Muscle layer of colon (tissue), 2 donors: ENCODE data around the gene SLC6A9.
A peak's percentile ranks its signal among the peaks of the same experiment; 100 is the strongest.

ENCODE experiments used
- H3K27ac ChIP-seq: one replicate; pipeline ENCODE4 v1.7.0; 2013; ENCODE audit warnings: low read depth, mild to moderate bottlenecking, low read length, moderate library complexity
- H3K27me3 ChIP-seq, 2 donors: one replicate each; pipeline ENCODE4 v1.7.0; 2013; ENCODE audit warnings: low read length in 2 of 2, mild to moderate bottlenecking in 2 of 2; ENCODE audit not compliant: insufficient read depth in 2 of 2, control insufficient read depth in 1 of 2
- H3K36me3 ChIP-seq: one replicate; pipeline ENCODE4 v1.7.0; 2013; ENCODE audit warnings: mild to moderate bottlenecking, low read length; ENCODE audit not compliant: insufficient read depth
- H3K4me1 ChIP-seq: one replicate; pipeline ENCODE4 v1.7.0; 2013; ENCODE audit warnings: mild to moderate bottlenecking, low read length; ENCODE audit not compliant: insufficient read depth
- H3K4me3 ChIP-seq, 2 donors: one replicate each; pipeline ENCODE4 v1.7.0; 2013; ENCODE audit warnings: low read length in 2 of 2, low read depth in 1 of 2, mild to moderate bottlenecking in 1 of 2, moderate library complexity in 1 of 2
- H3K9ac ChIP-seq: one replicate; pipeline ENCODE4 v1.7.0; 2013; ENCODE audit warnings: low read length
- H3K9me3 ChIP-seq: one replicate; pipeline ENCODE4 v1.7.0; 2013; ENCODE audit warnings: mild to moderate bottlenecking, low read length
- donor health status: abdominal sarcoma.
- donor health status: Adenocarcinoma of cecum.

The SLC6A9 gene

DNA sequence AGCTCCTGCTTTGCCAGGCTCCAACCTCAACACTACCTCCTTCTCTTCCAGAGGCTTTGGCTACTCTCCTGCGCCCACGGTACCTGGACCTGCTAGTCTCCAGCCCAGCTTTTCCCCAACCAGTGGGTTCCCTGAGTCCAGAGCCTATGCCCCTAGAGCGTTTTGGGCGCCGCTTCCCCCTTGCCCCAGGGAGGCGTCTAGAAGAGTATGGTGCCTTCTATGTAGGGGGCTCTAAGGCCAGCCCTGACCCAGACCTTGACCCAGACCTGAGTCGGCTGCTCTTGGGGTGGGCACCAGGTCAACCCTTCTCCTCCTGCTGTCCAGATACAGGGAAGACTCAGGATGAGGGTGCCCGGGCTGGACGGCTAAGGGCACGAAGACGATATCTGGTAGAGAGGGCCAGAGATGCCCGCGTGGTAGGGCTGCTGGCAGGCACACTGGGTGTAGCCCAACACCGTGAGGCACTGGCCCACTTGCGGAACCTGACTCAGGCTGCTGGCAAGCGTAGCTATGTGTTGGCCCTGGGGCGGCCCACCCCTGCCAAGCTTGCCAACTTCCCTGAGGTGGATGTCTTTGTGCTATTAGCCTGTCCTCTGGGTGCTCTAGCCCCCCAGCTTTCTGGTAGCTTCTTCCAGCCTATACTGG is 59.8 kb downstream of the SLC6A9 start:
- H3K36me3 ChIP-seq, result peaks cover 16% of the 10 kb centered on the region
- no peak overlapping the region for H3K27ac ChIP-seq
- H3K9ac ChIP-seq, result no peak overlapping the region
- no peaks in the 10 kb centered on the region for H3K9me3 ChIP-seq
- no peak overlapping the region for H3K4me3 ChIP-seq
- H3K27me3 ChIP-seq, result no peaks in the 10 kb centered on the region
- H3K4me1 ChIP-seq, result peaks cover 32% of the 10 kb centered on the region

DNA sequence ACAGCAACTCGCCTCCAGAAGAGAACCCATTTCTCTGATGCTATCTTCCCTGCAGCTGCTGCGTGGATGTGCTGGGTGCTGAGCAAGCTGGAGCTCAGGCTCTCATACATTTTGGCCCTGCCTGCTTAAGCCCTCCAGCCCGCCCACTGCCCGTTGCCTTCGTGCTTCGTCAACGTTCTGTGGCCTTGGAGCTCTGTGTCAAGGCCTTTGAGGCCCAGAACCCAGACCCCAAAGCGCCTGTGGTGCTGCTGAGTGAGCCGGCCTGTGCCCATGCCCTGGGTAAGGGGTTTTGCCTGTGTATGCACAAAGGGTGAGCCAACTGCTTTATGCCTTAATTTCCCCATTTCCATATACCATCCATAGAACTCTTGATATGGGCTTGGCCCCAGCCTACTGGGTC is 60.4 kb downstream of the SLC6A9 start:
- Histone ChIP-seq H3K4me3 (peak overlapping the region in 1 of 2 donors; percentile 95), H3K36me3 (peaks cover 11% of the 10 kb centered on the region), H3K9me3 (no peaks in the 10 kb centered on the region), H3K27ac (no peak overlapping the region), H3K4me1 (peaks cover 26% of the 10 kb centered on the region), H3K9ac (no peak overlapping the region), H3K27me3 (no peaks in the 10 kb centered on the region)

DNA sequence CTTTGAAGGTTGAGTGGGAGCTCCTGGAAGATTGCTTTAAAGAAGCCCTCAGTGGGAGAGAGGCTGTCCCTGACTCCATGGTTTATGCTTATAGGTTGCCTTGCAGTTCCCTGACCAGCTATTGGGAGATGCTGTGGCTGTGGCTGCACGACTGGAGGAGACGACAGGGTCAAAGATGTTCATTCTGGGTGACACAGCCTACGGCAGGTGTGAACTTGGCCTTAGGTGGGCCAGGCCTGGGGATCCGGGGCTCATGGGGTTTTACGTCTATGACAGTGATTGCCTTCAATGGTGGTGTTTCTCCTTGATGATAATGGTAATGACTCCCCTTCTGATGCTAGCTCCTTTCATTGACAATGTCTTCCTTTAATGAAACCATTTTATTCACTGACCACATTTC is 60.8 kb downstream of the SLC6A9 start:
- H3K9ac ChIP-seq, result peak overlapping the region; percentile 7
- peaks cover 11% of the 10 kb centered on the region for H3K36me3 ChIP-seq
- peak overlapping the region; percentile 80 to 95 for H3K4me3 ChIP-seq
- H3K27ac ChIP-seq, result no peak overlapping the region
- peaks cover 22% of the 10 kb centered on the region for H3K4me1 ChIP-seq
- H3K9me3 ChIP-seq, result no peaks in the 10 kb centered on the region
- H3K27me3 ChIP-seq, result no peaks in the 10 kb centered on the region

DNA sequence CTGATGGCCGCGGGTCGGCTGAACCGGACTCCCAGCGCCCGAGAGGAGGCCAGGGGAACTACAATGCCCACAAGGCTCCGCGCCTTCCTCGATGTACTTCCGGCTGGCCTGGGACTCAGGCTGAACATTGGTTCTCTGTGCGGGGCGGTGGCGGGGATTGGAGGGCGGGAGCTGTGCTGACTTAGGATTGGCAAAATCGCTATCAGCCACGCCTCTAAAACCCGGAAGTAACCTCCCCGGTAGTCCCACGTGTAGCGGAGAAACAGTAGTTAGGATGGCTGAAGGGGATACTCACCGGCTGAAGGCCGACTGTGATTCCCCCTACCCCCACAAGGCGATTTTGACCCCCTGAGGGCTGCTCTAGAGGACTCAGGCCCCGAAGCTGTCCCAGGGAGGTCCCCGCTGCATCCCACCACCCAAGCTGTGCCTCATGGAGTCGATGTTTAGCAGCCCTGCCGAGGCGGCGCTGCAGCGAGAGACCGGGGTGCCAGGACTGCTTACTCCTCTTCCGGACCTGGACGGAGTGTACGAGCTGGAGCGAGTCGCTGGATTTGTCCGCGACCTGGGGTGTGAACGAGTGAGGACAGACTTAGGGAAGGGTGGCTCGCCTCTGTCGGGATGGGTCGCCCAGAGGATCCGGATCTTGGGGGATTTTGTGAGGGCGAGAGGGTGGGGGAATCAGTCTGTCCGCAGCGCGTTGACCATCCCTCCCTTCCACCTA is 61.4 kb downstream of the SLC6A9 start, which contains the start of gene DPH2:
DPH2 (plus strand) TSS at position 265 of the 721 bp plus-strand sequence; CDS start at position 431, 166 bp downstream.
- Histone ChIP-seq H3K27me3 (no peaks in the 10 kb centered on the region), H3K27ac (peak within 1 kb of the TSS; percentile 87), H3K9ac (peak within 1 kb of the TSS; percentile 7), H3K36me3 (peaks cover 11% of the 10 kb centered on the region), H3K9me3 (no peaks in the 10 kb centered on the region), H3K4me3 (peak within 1 kb of the TSS; percentile 80 to 95), H3K4me1 (peaks cover 22% of the 10 kb centered on the region)

DNA sequence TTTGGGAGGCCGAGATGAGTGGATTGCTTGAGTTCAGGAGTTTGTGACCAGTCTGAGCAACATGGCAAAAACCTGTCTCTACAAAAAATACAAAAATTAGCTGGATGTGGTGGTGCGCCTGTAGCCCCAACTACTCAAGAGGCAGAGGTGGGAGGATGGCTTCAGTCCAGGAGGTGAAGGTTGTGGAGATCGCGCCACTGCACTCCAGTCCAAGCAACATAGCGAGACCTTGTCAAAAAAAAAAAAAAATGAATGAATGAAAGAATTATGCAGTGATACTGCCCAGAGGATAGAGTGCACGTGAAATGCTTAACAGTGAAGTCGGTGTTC is 61.9 kb downstream of the SLC6A9 start:
- no peak overlapping the region for H3K27ac ChIP-seq
- no peaks in the 10 kb centered on the region for H3K9me3 ChIP-seq
- peaks cover 22% of the 10 kb centered on the region for H3K4me1 ChIP-seq
- H3K36me3 ChIP-seq, result peaks cover 13% of the 10 kb centered on the region
- H3K9ac ChIP-seq, result no peak overlapping the region
- peak overlapping the region in 1 of 2 donors; percentile 95 for H3K4me3 ChIP-seq
- no peaks in the 10 kb centered on the region for H3K27me3 ChIP-seq

DNA sequence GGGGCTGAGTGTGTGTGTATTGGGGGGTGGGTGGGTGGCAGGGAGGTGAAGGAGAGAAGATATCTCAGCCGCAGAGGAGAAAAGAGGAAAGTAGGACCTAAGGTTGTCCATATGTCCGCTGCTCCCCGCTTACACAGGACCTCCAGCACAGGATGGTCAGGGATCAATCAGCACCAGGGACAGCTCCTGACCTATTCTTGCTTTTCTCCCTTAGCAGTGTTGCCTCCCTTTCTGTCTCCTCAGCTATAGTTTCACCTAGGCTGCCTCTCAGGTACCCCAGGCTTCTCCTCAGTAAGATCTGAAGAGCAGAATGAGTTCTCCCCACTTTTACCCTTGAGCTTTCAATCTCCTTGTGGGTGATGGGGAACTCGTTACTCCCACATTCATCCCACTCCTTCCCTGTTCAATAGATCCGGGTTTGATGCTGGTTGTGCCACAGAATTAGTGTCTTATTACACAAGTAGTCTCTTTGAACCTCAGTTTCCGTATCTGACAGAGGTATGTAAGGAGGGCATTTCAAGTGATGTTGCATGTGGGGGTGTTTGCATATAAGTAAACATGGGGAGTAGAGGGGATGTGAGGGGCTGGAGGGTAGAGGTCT is 62.8 kb downstream of the SLC6A9 start:
- H3K27me3 ChIP-seq, result no peaks in the 10 kb centered on the region
- H3K36me3 ChIP-seq, result peaks cover 22% of the 10 kb centered on the region
- peaks cover 14% of the 10 kb centered on the region for H3K4me1 ChIP-seq
- H3K9ac ChIP-seq, result no peak overlapping the region
- no peak overlapping the region for H3K27ac ChIP-seq
- no peak overlapping the region for H3K4me3 ChIP-seq
- H3K9me3 ChIP-seq, result no peaks in the 10 kb centered on the region

DNA sequence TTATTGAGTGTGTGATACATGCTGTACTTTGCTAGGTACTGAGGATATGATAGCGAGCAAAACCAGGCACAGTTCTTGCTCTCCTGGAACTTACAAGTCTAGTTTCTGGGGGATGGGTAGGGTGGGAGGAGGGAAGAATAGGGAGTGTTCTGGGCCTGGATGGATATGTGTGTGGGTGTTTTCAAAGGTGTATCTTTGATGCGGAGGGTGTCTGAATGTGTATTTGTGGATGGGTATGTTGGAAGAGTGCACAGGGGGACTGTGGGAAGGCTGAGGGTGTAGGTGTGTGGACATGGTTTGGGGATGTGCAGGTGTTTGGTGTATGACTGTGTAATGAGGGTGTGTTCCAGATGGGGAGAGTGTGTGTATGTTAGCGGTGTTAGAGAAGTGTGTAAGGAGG is 65.9 kb downstream of the SLC6A9 start:
- no peaks in the 10 kb centered on the region for H3K9me3 ChIP-seq
- peaks cover 6% of the 10 kb centered on the region for H3K4me1 ChIP-seq
- peaks cover 40% of the 10 kb centered on the region for H3K36me3 ChIP-seq
- no peaks in the 10 kb centered on the region for H3K27me3 ChIP-seq
- H3K27ac ChIP-seq, result no peak overlapping the region
- H3K9ac ChIP-seq, result no peak overlapping the region
- no peak overlapping the region for H3K4me3 ChIP-seq

DNA sequence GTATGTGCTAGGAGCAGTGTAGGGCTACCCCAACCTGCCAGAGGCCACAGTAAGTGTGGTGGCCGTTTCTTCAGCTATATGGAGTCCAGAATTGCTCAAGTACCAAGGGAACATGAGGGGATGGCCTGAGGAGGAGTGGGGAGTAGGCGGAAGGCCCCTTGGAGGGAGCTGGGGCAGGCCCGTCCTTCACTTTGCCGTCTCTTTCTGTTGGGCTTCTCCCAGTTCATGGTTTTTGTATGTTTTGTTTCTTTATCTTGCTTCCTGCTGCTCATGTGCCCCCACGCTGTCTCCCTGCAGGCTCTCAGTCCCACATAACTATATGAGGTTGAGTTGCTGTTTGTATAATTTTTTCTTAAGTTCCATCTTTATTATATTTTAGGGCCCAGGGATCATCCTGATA is 67.4 kb downstream of the SLC6A9 start:
- H3K27ac ChIP-seq, result no peak overlapping the region
- no peak overlapping the region for H3K9ac ChIP-seq
- H3K4me3 ChIP-seq, result no peak overlapping the region
- no peaks in the 10 kb centered on the region for H3K9me3 ChIP-seq
- H3K36me3 ChIP-seq, result peaks cover 54% of the 10 kb centered on the region
- H3K4me1 ChIP-seq, result no peaks in the 10 kb centered on the region
- no peaks in the 10 kb centered on the region for H3K27me3 ChIP-seq

DNA sequence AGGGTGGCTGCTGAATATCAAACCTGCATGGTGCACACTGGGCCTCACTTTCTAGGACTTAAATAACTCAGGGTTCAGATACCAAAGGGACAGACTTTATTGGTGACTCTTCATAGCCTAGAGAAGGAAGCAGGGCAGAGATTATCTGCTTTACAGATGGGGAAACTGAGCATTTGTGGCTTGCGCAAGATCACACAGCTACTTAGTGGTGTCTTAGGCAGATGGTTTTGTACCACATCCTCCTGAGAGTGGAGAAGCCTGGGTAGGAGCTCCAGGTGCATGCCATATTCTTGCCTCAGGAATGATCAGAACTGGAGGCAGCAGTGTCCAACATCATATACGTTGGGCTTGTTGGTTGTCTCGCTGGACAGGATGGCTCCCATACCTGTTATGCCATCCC is 68.3 kb downstream of the SLC6A9 start:
- Histone ChIP-seq H3K4me1 (no peaks in the 10 kb centered on the region), H3K9me3 (no peaks in the 10 kb centered on the region), H3K4me3 (no peak overlapping the region), H3K27me3 (no peaks in the 10 kb centered on the region), H3K36me3 (peaks cover 63% of the 10 kb centered on the region), H3K9ac (no peak overlapping the region), H3K27ac (no peak overlapping the region)

DNA sequence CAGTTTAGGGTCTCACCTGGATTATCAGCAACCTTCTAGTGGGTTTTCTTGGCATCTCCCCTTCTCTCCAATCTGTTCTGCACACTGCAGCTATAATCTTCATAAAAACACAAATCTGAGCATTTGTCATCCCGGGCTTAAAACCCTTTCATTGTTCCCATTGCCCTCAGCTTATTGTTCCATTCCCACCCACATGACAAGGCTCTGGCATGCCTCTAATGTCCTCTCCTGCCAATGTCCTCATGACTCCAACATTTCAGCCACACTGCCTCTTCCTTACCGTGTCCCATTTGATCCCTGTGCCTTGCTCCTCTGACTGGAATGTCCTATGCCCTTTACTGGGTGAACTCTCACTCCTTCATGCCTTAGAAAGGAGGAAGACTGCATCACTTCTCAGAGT is 68.9 kb downstream of the SLC6A9 start:
- Histone ChIP-seq H3K4me1 (no peaks in the 10 kb centered on the region), H3K4me3 (no peak overlapping the region), H3K27me3 (no peaks in the 10 kb centered on the region), H3K36me3 (peaks cover 70% of the 10 kb centered on the region), H3K9ac (no peak overlapping the region), H3K9me3 (no peaks in the 10 kb centered on the region), H3K27ac (no peak overlapping the region)

DNA sequence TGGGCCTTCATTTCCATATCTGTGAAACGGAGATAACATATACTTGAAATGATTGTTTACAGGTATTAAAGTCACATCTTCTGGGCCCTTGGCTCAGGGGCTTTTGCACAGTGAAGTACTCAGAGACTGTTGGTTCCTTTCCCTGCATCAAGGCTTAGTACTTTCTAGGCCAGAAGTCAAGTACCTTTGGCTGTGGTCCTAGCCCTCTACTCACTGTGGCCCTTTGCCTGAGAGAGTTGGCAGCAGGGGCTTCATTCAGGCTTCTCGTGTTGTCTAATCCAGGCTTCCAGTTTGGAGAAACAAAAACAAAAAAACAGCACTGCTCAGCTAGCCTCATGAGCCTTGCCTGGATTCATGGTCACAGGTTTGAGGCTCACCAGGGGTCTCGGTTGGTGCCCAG is 69.6 kb downstream of the SLC6A9 start:
- Histone ChIP-seq H3K4me3 (no peak overlapping the region), H3K27me3 (no peaks in the 10 kb centered on the region), H3K27ac (no peak overlapping the region), H3K36me3 (peaks cover 76% of the 10 kb centered on the region), H3K9ac (no peak overlapping the region), H3K9me3 (no peaks in the 10 kb centered on the region), H3K4me1 (no peaks in the 10 kb centered on the region)
